A549 (cell line): ENCODE results near the gene HCCS. TPM values are rescaled to one million over a fixed set of nuclear protein-coding genes. Genes with fewer than 3 reads are reported as not detected.

Experiments used
- ATAC-seq, 2 experiments: fragments of 200-7000 bp in 1 of 2; fragments of >200 bp in 1 of 2; cut with Nextera tagmentation in 1 of 2; cut with Tn5 transposase in 1 of 2; 3 replicates each; pipeline versions ENCODE4 v1.8.0 to v1.9.1; 2018 to 2020; ENCODE audit warnings: mild to moderate bottlenecking in 1 of 2, moderate library complexity in 1 of 2
- CTCF ChIA-PET: fragments of 300-600 bp; sonication (Branson Sonifier 250); formaldehyde crosslinking; extraction: SDS; loops from one replicate; lab custom pipeline; 2021; ENCODE audit warnings: antibody characterized with exemption, inconsistent platforms; lab: Yijun Ruan, JAX
- POLR2A ChIA-PET: fragments of 350-600 bp; formaldehyde crosslinking; extraction: SDS; loops from one replicate; lab custom pipeline; 2021; ENCODE audit warnings: antibody characterized with exemption, inconsistent platforms; lab: Yijun Ruan, JAX
- DNase-seq, 2 experiments: peaks; one replicate each; pipeline versions ENCODE4 v3.0.0 to v3.0.0-alpha.2; 2011 to 2016; ENCODE audit warnings: low read depth in 1 of 2, low spot score in 1 of 2
- FAIRE-seq: peaks from 2 replicates; lab custom pipeline; 2011; peaks lifted over from hg19 to GRCh38; lab: Jason Lieb, UNC
- H3K27ac ChIP-seq, 2 experiments: fragments of >200 bp; sonication (Bioruptor Twin); formaldehyde crosslinking; 3 replicates each; pipeline ENCODE4 v1.5.1; 2016 to 2017
- H3K4me1 ChIP-seq: fragments of >200 bp; sonication (Bioruptor Twin); formaldehyde crosslinking; 3 replicates; pipeline ENCODE4 v1.6.1; 2016
- H3K4me2 ChIP-seq: fragments of >200 bp; sonication (Bioruptor Twin); formaldehyde crosslinking; 3 replicates; pipeline ENCODE4 v1.6.1; 2016
- H3K4me3 ChIP-seq: fragments of >200 bp; sonication (Bioruptor Twin); formaldehyde crosslinking; 3 replicates; pipeline ENCODE4 v1.5.1; 2016
- H3K9me3 ChIP-seq: fragments of >200 bp; sonication (Bioruptor Twin); formaldehyde crosslinking; 3 replicates; pipeline ENCODE4 v1.6.1; 2016
- BHLHE40 ChIP-seq: IDR thresholded peaks from 2 replicates; pipeline ENCODE4 v1.6.1; 2012; ENCODE audit warnings: low read depth, low read length, inconsistent platforms
- CEBPB ChIP-seq, 2 experiments: fragments of >200 bp in 1 of 2; sonication (Bioruptor Twin) in 1 of 2; formaldehyde crosslinking in 1 of 2; IDR thresholded peaks; 2 replicates each; pipeline ENCODE4 v1.6.1; 2012 to 2016
- EHF ChIP-seq: fragments of 250-450 bp; sonication (Bioruptor Pico); IDR thresholded peaks from 2 replicates; pipeline ENCODE4 v1.5.0; 2020; ENCODE audit warnings: mild to moderate bottlenecking
- GATA3 ChIP-seq: IDR thresholded peaks from 2 replicates; pipeline ENCODE4 v1.6.1; 2012; ENCODE audit warnings: borderline replicate concordance
- HEYL ChIP-seq: fragments of 250-450 bp; sonication (Bioruptor Pico); IDR thresholded peaks from 2 replicates; pipeline ENCODE4 v1.8.0; 2021; ENCODE audit warnings: mild to moderate bottlenecking, moderate library complexity
- HOXA7 ChIP-seq: fragments of 250-450 bp; sonication (Bioruptor Pico); IDR thresholded peaks from 2 replicates; pipeline ENCODE4 v1.5.0; 2020; ENCODE audit warnings: mild to moderate bottlenecking, moderate library complexity
- JUNB ChIP-seq: fragments of >200 bp; sonication (Bioruptor Twin); formaldehyde crosslinking; IDR thresholded peaks from 2 replicates; pipeline ENCODE4 v1.6.1; 2016
- KDM1A ChIP-seq: fragments of 200-600 bp; sonication (generic); IDR thresholded peaks from 2 replicates; pipeline ENCODE4 v1.6.1; 2016; ENCODE audit warnings: low read depth, mild to moderate bottlenecking
- PHF8 ChIP-seq: fragments of 200-600 bp; sonication (generic); IDR thresholded peaks from 2 replicates; pipeline ENCODE4 v1.6.1; 2016; ENCODE audit warnings: low read depth, mild to moderate bottlenecking, antibody characterized with exemption, moderate library complexity, borderline replicate concordance
- RAD21 ChIP-seq, 2 experiments: fragments of >200 bp in 1 of 2; sonication (Bioruptor Twin) in 1 of 2; formaldehyde crosslinking in 1 of 2; IDR thresholded peaks in 1 of 2; conservative IDR thresholded peaks in 1 of 2; 2 replicates in 1 of 2; 3 replicates in 1 of 2; pipeline ENCODE4 v1.6.1; 2012 to 2018; ENCODE audit warnings: inconsistent platforms in 1 of 2
- RFX5 ChIP-seq: fragments of 450-650 bp; IDR thresholded peaks from 2 replicates; pipeline ENCODE4 v1.7.1; 2014; ENCODE audit warnings: antibody characterized with exemption, mild to moderate bottlenecking, moderate library complexity
- SMC3 ChIP-seq: fragments of >200 bp; sonication (Bioruptor Twin); formaldehyde crosslinking; IDR thresholded peaks from 3 replicates; pipeline ENCODE4 v1.6.1; 2018; ENCODE audit warnings: inconsistent platforms
- ZC3H11A ChIP-seq: fragments of 450-650 bp; IDR thresholded peaks from 2 replicates; pipeline ENCODE4 v1.6.1; 2014; ENCODE audit warnings: antibody characterized with exemption, mild to moderate bottlenecking
- ZFP36 ChIP-seq: fragments of 450-650 bp; IDR thresholded peaks from 2 replicates; pipeline ENCODE4 v1.6.1; 2014; ENCODE audit warnings: borderline replicate concordance; ENCODE audit not compliant: partially characterized antibody
- ZNF302 ChIP-seq: fragments of 250-450 bp; sonication (Bioruptor Pico); IDR thresholded peaks from 2 replicates; pipeline ENCODE4 v1.9.0; 2021; ENCODE audit warnings: inconsistent platforms, mild to moderate bottlenecking, moderate library complexity
- WGBS: methylation state at CpG from one replicate; pipeline ENCODE4 v1.1.6; 2017; ENCODE audit errors: missing lambda C conversion rate; 5-methylcytosine and 5-hydroxymethylcytosine counted together
- polyA plus RNA-seq, 4 experiments: library from polyadenylated mRNA; depleted of rRNA in 3 of 4; stranded (reverse); fragments of >200 nt; fragmentation: RNase III in 1 of 4; extraction: RNeasy Plus Mini Kit Qiagen cat#74134 plus additional on column Dnase treatment in 1 of 4; gene quantifications; 2 replicates in 3 of 4; 3 replicates in 1 of 4; pipeline ENCODE4 v1.2.3, GENCODE V29; 2011 to 2017
- TF ChIP-seq, protein P1 (sequence below): fragments of >200 bp; sonication (Bioruptor Twin); formaldehyde crosslinking; IDR thresholded peaks from 3 replicates; pipeline ENCODE4 v1.5.1; 2016
- TF ChIP-seq, protein P2 (sequence below): fragments of 250-450 bp; sonication (Bioruptor Pico); IDR thresholded peaks from 2 replicates; pipeline ENCODE4 v1.5.0; 2020; ENCODE audit warnings: low read depth, mild to moderate bottlenecking, moderate library complexity

Gene HCCS
- polyA plus RNA-seq, 2 of the 4 experiments (the other 2 are of a cell fraction) = 46.6 to 61.2 TPM

DNA sequence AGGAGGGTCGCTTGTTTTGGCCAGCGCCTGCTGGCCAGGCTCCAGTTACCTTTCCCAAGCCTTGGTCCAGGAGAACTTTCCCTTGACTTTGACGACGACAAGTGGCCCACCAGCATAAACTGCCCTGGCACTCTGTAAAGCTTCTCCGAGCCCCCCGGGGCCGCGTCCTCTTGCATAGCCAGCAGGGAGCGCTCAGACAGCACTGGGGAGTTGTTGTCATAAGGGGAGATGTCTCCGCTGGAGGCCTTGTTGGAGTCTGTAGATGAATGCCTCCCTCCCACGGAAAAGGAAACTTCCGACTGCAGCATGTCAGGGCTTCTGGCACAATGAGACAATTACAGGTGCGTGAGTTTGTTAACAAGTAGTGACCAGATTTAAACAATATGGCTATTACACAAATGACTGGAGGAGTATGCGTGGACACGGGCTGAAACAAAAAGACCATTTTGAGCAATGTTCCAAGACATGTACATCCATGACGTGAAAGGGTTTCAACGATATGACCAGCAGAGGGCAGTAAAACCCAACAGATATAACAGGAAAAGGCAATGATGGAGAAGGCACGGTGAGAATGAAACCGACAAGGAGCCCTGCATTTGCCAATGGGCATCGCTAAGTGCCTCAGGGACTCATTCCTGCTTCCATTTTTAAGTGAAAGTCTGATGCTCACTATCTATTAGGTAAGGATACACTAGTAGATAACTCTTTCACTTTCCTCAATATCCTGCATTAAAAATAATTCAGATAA lies 33.0 kb downstream of the HCCS start:
- H3K9me3 ChIP-seq = no peaks in the 10 kb centered on the region
- WGBS = 20% methylated on average over 16 of the region's 20 CpGs
- no peak overlapping the region for H3K27ac ChIP-seq
- peak overlapping the region; percentile 62 for H3K4me2 ChIP-seq
- H3K4me3 ChIP-seq = no peak overlapping the region
- ChIA-PET POLR2A (no interaction called here), CTCF (interaction anchor here (1.0 kb wide), 1 partner anchor 929 kb away, joined by 3 read pairs; no protein-coding TSS in a partner anchor)
- FAIRE-seq (no peak), DNase-seq (peak; percentile 49 to 77), ATAC-seq (peak; percentile 86 to 97)
- TF ChIP-seq SMC3 (peak; percentile 64), ZC3H11A (no peak), RAD21 (conservative IDR thresholded peaks at IDR 0.05 in 1 of 2, IDR thresholded peaks at IDR 0.05 in 1 of 2) (peak; percentile 73 to 75)
- TF ChIP-seq, protein P1, sequence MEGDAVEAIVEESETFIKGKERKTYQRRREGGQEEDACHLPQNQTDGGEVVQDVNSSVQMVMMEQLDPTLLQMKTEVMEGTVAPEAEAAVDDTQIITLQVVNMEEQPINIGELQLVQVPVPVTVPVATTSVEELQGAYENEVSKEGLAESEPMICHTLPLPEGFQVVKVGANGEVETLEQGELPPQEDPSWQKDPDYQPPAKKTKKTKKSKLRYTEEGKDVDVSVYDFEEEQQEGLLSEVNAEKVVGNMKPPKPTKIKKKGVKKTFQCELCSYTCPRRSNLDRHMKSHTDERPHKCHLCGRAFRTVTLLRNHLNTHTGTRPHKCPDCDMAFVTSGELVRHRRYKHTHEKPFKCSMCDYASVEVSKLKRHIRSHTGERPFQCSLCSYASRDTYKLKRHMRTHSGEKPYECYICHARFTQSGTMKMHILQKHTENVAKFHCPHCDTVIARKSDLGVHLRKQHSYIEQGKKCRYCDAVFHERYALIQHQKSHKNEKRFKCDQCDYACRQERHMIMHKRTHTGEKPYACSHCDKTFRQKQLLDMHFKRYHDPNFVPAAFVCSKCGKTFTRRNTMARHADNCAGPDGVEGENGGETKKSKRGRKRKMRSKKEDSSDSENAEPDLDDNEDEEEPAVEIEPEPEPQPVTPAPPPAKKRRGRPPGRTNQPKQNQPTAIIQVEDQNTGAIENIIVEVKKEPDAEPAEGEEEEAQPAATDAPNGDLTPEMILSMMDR = peak; percentile 60
- H3K4me1 ChIP-seq = no peaks in the 10 kb centered on the region

DNA sequence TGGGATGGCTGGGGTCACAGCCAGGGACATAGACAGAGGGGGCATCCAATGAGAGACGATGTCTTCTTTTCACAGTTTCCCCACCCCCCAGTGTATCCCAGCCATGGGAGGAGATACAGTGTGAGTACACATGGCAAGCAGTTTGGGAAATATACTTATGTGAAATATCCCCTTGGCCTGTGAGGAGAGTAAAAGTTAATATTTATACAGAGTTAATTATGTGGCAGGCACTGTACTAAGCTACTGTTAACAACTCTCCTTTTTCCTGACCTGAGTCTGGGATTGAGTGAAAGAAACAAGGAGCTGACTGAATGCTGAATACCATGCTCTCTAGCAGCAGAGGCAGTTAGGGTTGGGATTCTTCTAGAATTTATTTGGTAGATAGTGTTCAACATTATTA lies 35.3 kb downstream of the HCCS start:
- Histone ChIP-seq H3K4me1 (no peaks in the 10 kb centered on the region), H3K9me3 (no peaks in the 10 kb centered on the region)
- DNase-seq (no peak), ATAC-seq (no peak)
- 50% methylated on average over 1 of the region's 1 CpG for WGBS
- POLR2A ChIA-PET = no interaction called here
- CTCF ChIA-PET = no interaction called here
- TF ChIP-seq HOXA7 (no peak), GATA3 (no peak), KDM1A (no peak), BHLHE40 (no peak), EHF (CRISPR knock-in tag) (no peak)
- TF ChIP-seq, protein P2, sequence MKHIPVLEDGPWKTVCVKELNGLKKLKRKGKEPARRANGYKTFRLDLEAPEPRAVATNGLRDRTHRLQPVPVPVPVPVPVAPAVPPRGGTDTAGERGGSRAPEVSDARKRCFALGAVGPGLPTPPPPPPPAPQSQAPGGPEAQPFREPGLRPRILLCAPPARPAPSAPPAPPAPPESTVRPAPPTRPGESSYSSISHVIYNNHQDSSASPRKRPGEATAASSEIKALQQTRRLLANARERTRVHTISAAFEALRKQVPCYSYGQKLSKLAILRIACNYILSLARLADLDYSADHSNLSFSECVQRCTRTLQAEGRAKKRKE (CRISPR knock-in tag) = no peak
- TF ChIP-seq, all 56 proteins: peak for 0
- Histone ChIP-seq H3K27ac (no peak overlapping the region), H3K4me3 (no peak overlapping the region), H3K4me2 (no peak overlapping the region)
- FAIRE-seq = no peak

DNA sequence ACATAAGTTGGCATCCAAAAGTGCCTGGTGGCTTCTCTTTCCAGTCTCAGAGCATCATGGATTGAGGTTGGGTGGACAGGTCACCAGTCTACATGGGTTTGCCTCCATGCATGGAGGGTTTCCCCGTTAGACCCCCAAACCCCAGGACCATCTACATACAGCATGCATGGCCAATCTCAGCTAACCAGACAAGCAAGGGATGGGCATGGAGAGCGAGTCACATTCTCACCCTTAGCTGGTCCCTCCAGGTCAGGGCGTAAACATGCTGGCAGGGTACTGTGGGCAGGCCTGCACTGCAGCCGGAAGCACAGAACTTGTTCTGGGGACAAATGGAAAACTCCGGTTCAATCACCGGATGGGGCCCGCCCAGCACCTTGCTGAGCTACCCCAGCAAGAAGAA lies 37.3 kb downstream of the HCCS start:
- CTCF ChIA-PET = no interaction called here
- DNase-seq = no peak
- WGBS = 73% methylated on average over 6 of the region's 7 CpGs
- POLR2A ChIA-PET = no interaction called here
- no peaks in the 10 kb centered on the region for H3K4me1 ChIP-seq
- no peak for ATAC-seq
- H3K4me3 ChIP-seq = no peak overlapping the region
- FAIRE-seq = no peak
- no peak overlapping the region for H3K4me2 ChIP-seq
- no peak overlapping the region for H3K27ac ChIP-seq
- no peak for TF ChIP-seq ZFP36
- no peaks in the 10 kb centered on the region for H3K9me3 ChIP-seq

DNA sequence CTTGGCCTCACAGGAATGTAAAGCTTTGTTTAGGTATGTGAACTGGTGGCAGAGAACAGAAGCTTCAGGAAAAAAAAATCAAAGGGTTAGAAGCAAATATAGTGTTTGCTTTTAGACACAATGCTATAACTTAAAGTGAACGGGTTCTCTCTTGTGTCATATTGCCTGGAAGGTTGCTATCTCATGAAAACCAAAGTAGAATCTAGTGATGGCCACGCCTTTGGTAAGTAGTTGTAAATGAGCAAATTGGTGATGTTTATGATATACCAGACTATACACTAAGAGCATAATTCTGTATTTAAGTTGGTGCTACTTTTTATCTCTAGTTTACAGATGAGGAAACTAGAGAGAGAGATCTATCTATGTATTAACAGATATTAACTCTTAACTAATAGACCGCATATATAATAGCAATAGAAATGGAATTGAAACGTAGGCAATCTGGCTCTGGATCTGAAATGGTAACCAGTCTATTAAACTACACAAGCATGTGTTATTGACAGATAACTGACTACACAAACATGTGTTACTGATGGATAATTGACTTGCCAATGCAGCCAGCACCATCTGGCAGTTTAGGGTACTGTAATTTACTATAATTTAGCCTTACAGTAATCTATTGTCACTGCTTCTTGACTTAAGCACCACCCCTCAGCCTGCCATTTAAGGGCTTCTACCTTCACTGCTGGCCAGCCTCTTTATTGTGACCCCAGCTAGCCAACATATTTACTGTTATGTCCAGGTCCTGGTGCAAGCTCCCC lies 40.8 kb downstream of the HCCS start:
- POLR2A ChIA-PET = no interaction called here
- WGBS = 45% methylated on average over 4 of the region's 4 CpGs
- H3K4me3 ChIP-seq = no peak overlapping the region
- DNase-seq (no peak), ATAC-seq (no peak)
- H3K4me1 ChIP-seq = no peaks in the 10 kb centered on the region
- no peak overlapping the region for H3K4me2 ChIP-seq
- no peaks in the 10 kb centered on the region for H3K9me3 ChIP-seq
- TF ChIP-seq RFX5 (no peak), JUNB (no peak), ZFP36 (no peak), PHF8 (no peak), CEBPB (IDR thresholded peaks at IDR 0.05) (no peak), HEYL (CRISPR knock-in tag) (no peak), ZNF302 (CRISPR knock-in tag) (no peak), GATA3 (no peak)
- TF ChIP-seq, all 56 proteins: peak for 0
- FAIRE-seq = no peak
- H3K27ac ChIP-seq = no peak overlapping the region
- CTCF ChIA-PET = interaction anchor here (0.7 kb wide), 1 partner anchor 35 kb away, joined by 3 read pairs; no protein-coding TSS in a partner anchor
